ENCODE data around the gene ACAT2.
"Not testable (repeated sequence)": the region's sequence is repeated elsewhere in the genome, so short reads cannot be mapped to it uniquely, and the experiment has no call there.

The ACAT2 gene

DNA sequence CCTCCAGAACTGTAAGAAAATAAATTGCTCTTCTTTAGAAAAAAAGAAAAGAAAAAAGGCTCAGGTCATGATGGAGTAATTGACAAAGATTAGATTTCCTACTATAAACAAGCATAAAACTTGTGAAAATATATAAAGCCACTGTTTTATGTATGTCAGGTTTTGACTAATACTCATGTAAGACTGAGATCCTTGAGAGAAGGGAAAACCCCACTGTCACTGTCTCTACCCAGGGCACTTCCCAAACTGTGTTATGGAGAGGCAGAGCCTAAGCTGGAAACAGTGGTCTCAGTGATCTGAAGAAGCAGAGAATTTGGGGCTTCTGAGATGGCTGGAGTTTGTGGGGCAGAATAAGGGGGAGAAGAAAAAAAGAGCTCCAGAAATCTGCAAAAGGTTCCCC is 7.6 kb downstream of the ACAT2 start:
- no peak for DNase-seq (ENCODE audit: low read depth, low spot score)

- no peak for DNase-seq (ENCODE audit: low read depth, low spot score)
These were observed 10.4 kb downstream of the ACAT2 start for GRCh38 chr6:159772196-159772595.

GRCh38 chr6:159777240-159777904 is 15.5 kb downstream of the ACAT2 start:
- DNase-seq (ENCODE audit: low read depth, low spot score) = no peak

DNA sequence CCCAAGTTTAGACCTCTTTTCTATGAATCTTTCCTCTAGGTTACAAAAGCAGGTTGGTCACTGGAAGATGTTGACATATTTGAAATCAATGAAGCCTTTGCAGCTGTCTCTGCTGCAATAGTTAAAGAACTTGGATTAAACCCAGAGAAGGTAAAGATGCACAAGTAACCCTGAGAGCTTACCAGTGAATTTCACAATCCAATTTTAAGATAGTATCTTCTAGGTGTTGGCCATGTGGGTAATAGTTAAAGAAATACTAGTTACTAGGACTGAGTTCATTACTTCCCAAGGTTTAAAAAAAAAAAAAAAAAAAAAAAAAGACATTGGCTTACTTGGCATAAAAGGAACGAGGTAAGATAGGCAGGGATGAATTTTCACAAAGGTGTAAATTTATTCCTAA is 16.3 kb downstream of the ACAT2 start:
- DNase-seq (ENCODE audit: low read depth, low spot score) = no peak

DNA sequence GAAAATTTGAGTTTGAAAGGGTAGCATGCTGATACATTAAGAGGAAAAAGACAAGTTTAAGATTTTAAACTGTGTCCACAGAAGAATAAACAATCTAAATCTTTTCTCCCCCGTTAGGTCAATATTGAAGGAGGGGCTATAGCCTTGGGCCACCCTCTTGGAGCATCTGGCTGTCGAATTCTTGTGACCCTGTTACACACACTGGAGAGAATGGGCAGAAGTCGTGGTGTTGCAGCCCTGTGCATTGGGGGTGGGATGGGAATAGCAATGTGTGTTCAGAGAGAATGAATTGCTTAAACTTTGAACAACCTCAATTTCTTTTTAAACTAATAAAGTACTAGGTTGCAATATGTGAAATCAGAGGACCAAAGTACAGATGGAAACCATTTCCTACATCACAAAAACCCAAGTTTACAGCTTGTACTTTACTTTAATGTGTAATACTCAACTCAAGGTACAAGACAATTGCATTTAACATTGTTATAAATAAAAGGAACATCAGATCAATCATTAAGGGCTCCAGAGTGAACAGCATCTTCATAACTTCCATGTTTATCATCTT is 16.8 kb downstream of the ACAT2 start:
- no peak for DNase-seq (ENCODE audit: low read depth, low spot score)

- no peak for DNase-seq (ENCODE audit: low read depth, low spot score)
These were observed 26.4 kb downstream of the ACAT2 start for GRCh38 chr6:159788276-159788675.

DNA sequence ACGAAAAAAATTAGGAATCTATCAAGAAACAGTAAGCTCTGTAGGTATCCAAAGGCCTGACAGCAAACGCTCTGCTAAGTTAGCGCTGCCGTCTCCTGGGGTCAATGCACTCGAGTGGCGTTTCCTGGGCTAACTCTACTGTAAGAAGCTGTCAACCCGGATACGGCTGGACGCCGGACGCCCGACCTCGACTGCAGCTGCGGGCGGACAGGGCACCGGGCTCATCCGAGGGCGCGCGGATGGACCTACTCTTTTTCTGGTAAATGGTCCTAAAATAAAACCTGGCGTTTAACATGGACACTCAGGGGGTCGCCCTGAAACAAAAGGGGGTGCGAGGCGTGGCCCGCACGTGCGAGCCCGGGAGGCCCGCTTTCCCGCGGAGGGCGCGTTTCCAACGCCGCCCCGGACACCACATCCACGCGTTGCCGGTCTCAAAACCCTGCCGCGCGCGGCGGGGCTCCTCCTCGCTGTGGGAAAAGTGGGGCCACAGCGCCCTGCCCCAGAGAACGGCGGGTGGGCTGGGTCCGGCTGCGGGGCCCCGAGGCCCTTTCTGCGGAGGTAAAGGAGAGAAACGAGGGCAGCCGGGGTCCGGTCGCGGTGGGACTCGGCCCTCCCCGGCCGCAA is 27.0 kb downstream of the ACAT2 start:
- DNase-seq (ENCODE audit: low read depth, low spot score) = no peak

DNA sequence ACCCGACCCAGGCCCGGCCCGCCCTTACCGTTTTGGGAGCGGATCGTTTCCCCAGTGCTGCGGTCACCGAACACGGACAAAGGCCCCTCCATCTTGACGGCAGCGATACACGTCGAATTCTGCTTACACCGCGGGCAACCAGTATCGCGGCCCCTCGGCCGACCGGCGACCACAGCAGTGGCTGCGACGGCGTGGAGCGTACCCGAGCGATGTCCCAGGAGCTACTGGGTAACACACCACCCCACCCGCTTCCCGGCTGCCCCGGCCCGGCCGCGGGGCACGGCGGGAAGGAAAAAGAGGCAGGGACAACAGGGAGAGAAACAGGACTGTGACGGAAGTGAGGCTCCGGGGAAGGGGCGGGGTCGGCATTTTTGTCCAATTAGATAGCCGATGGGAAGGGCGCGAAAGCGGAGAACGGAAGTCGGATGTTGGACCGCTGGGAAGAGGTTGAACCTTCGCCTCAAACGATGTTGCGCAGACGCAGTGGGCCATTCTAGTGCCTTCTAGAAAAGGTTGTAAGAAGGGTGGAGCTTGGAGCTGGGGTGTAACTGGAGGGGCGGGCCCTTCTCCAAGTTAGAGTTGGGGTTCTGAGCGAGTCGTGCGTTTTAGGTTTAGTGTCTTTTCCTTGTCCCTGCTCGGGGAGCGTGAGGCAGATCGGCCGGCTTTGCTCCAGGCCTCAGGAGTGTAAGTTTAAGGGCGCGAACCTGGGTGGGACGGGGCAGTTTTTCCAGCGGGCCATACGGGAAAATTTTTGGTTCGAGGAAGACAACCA is 27.7 kb downstream of the ACAT2 start, which contains the start of gene TCP1:
Gene TCP1 (minus strand): TSS at position 226 of the 772 bp plus-strand sequence. CDS start 134 bp downstream, at position 92.
- DNase-seq (ENCODE audit: low read depth, low spot score) = peak; percentile 98

GRCh38 chr6:159790149-159790955 is 28.5 kb downstream of the ACAT2 start, which contains the start of gene MRPL18:
MRPL18 (plus strand) TSS chr6:159790467; CDS start chr6:159790588, 121 bp downstream.
- DNase-seq (ENCODE audit: low read depth, low spot score) = peak; percentile 95

- no peak for DNase-seq (ENCODE audit: low read depth, low spot score)
These were observed 29.2 kb downstream of the ACAT2 start for GRCh38 chr6:159790956-159791598.

- not testable (repeated sequence) for DNase-seq (ENCODE audit: low read depth, low spot score)
These were observed 33.1 kb downstream of the ACAT2 start for GRCh38 chr6:159794976-159795375.

DNA sequence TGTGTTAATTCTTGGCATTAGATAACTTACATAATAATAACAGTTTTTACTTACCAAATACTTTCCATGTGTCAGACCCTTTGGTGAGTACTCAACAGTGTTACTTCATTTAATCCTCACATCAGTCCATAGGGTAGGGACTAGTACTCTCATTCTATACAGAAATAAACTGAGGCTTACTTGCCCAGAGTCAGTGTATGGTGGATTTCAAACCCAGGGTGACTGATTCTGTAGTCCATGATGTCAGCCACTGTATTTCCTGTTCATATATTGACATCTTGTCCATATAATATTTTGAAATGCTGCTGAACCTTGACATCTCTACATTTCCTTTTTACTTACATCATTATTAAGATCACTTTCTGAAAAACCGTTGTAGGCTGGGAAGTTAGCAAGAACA is 35.7 kb downstream of the ACAT2 start:
- DNase-seq (ENCODE audit: low read depth, low spot score) = no peak

DNA sequence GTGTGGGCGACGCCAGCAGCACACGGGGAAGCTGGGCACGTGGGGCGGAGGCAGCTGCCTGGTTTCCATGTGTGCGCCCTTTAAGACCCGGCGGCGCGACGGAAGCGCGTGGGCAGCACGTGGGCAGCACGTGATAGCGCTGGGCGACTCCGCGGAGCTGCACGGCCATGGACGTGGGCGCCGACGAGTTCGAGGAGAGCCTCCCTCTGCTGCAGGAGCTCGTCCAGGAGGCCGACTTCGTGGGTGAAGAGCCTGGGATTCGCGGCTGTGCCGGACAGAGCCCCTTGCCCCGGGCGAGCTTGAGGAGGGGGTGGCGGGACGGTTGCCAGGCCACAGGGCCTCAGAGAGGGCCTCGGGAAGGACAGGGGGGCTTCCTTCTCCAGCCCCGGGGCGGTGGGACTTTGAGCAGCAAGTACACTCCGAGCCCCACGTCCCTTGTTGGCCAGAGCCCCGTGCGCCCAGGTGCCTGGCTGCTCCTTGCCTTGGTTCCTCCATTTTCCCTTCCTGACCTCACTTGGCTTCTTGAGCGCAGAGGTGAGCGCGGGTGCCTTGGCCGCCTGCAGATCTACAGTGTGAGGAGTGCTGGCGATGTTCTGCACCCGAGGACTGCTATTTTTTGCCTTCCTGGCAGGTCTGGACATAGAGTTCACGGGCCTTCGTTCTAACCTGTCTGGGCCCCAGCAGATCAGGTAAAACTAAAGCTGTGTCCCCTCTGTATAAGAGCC is 38.5 kb downstream of the ACAT2 start, which contains the start of gene PNLDC1:
Gene PNLDC1 (plus strand): TSS at position 136 of the 725 bp plus-strand sequence. CDS start 32 bp downstream, at position 168.
- DNase-seq (ENCODE audit: low read depth, low spot score) = no peak

DNA sequence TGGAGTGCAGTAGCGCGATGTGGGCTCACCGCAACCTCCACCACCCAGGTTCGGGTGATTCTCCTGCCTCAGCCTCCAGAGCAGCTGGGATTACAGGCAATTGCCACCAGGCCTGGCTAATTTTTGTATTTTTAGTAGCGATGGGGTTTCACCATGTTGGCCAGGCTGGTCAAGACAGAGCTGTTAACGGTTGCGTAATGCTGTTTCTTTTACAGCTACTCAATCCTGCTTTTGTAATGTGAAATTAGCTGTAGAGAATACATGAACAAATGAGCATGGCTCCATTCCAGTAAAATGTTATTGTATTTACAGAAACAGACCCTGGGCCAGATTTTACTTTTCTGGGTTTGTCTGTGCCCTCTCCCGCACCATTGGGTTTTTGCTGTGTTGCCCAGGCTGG is 40.1 kb downstream of the ACAT2 start:
- DNase-seq (ENCODE audit: low read depth, low spot score) = no peak

- no peak for DNase-seq (ENCODE audit: low read depth, low spot score)
These were observed 42.7 kb downstream of the ACAT2 start for GRCh38 chr6:159804504-159804903.

DNA sequence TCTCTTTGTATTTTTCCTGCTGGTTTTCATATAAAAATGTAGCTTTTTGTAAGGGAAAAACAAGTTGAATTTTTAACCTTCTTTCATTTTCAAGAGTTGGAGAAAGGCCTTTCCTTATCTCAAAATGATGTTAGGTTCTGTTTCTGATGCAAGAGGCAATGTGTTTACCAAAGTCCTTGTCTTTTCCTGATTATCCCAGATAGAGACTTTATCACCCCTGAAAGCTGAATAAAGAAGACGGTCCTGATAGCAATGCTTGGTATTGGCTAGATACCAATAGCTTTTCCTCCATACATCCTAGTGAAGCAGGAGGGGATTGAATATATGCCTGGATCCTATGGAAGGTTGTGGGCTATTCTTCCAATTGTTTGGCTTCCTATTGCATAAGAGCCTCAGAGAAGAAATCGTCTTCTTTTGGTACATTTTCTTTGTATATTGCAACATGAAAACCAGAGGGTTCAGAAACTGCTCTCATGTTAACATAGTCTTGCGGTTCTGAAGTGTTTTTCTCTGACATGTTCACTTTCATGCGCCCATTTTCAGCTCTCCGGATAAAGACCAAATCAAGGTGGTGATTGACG is 43.7 kb downstream of the ACAT2 start:
- no peak for DNase-seq (ENCODE audit: low read depth, low spot score)

GRCh38 chr6:159806021-159806458 is 44.2 kb downstream of the ACAT2 start:
- no peak for DNase-seq (ENCODE audit: low read depth, low spot score)

GRCh38 chr6:159807150-159807858 is 45.5 kb downstream of the ACAT2 start:
- DNase-seq (ENCODE audit: low read depth, low spot score) = no peak

- DNase-seq (ENCODE audit: low read depth, low spot score) = no peak
These were observed 46.8 kb downstream of the ACAT2 start for GRCh38 chr6:159808647-159809046.

Measured in brain pericyte (primary cell).